Measurements from ENCODE around the gene PRXL2C.

PRXL2C gene

GRCh38 chr9:96688745-96689464 lies 33.8 kb upstream of the PRXL2C start:
- no peak for DNase-seq
- Histone ChIP-seq H3K14ac (ENCODE audit: low read length in 2 of 2) (no peak overlapping the region), H3K9ac (ENCODE audit: low read length) (no peak overlapping the region), H2BK15ac (ENCODE audit: low read depth, poor library complexity, severe bottlenecking) (no peak overlapping the region), H4K91ac (ENCODE audit: low read length) (no peak overlapping the region), H2BK5ac (ENCODE audit: low read depth, low read length, poor library complexity, severe bottlenecking) (no peak overlapping the region), H3K36me3 (ENCODE audit: control insufficient read depth in 1 of 2, insufficient read depth in 2 of 2, low read depth in 1 of 2, low read length in 2 of 2) (no peaks in the 10 kb centered on the region), H3K27ac (ENCODE audit: low read length, poor library complexity, severe bottlenecking) (no peak overlapping the region), H3K4me3 (ENCODE audit: insufficient read depth in 1 of 2, low read depth in 1 of 2, low read length in 2 of 2) (no peak overlapping the region), H3K79me1 (replicated peaks; ENCODE audit: low read length, poor library complexity, severe bottlenecking) (no peaks in the 10 kb centered on the region), H3K4ac (ENCODE audit: low read depth in 1 of 2, low read length in 2 of 2) (no peak overlapping the region), H3K23ac (ENCODE audit: low read length in 2 of 2) (peak overlapping the region in 1 of 2 experiments; percentile 56), H2AK5ac (ENCODE audit: low read length, severe bottlenecking) (no peak overlapping the region), H2BK12ac (ENCODE audit: low read length in 2 of 2) (no peak overlapping the region), H2BK120ac (ENCODE audit: low read depth, low read length) (no peak overlapping the region), H3K27me3 (ENCODE audit: control insufficient read depth in 1 of 2, insufficient read depth in 1 of 2, low read length in 2 of 2) (no peaks in the 10 kb centered on the region), H3K9me3 (ENCODE audit: control insufficient read depth, low read length) (peaks cover 10% of the 10 kb centered on the region), H2AFZ (ENCODE audit: low read depth, low read length) (no peak overlapping the region), H3K18ac (ENCODE audit: low read depth in 1 of 2, low read length in 2 of 2) (no peak overlapping the region), H3K4me1 (ENCODE audit: control insufficient read depth, insufficient read depth, low read depth, low read length) (peaks cover 7% of the 10 kb centered on the region), H3K4me2 (ENCODE audit: low read length, poor library complexity, severe bottlenecking) (no peak overlapping the region), H4K8ac (ENCODE audit: low read length) (no peak overlapping the region)
- 94% methylated on average over 7 of the region's 8 CpGs for WGBS

- Histone ChIP-seq H2BK12ac (ENCODE audit: low read length in 2 of 2) (no peak overlapping the region), H3K9me3 (ENCODE audit: control insufficient read depth, low read length) (peaks cover 9% of the 10 kb centered on the region), H3K4me3 (ENCODE audit: insufficient read depth in 1 of 2, low read depth in 1 of 2, low read length in 2 of 2) (no peak overlapping the region), H2BK120ac (ENCODE audit: low read depth, low read length) (no peak overlapping the region), H3K36me3 (ENCODE audit: control insufficient read depth in 1 of 2, insufficient read depth in 2 of 2, low read depth in 1 of 2, low read length in 2 of 2) (no peaks in the 10 kb centered on the region), H3K27ac (ENCODE audit: low read length, poor library complexity, severe bottlenecking) (no peak overlapping the region), H3K4me1 (ENCODE audit: control insufficient read depth, insufficient read depth, low read depth, low read length) (peaks cover 7% of the 10 kb centered on the region), H3K14ac (ENCODE audit: low read length in 2 of 2) (no peak overlapping the region), H3K18ac (ENCODE audit: low read depth in 1 of 2, low read length in 2 of 2) (no peak overlapping the region), H4K91ac (ENCODE audit: low read length) (no peak overlapping the region), H4K8ac (ENCODE audit: low read length) (no peak overlapping the region), H3K4ac (ENCODE audit: low read depth in 1 of 2, low read length in 2 of 2) (no peak overlapping the region), H2AFZ (ENCODE audit: low read depth, low read length) (no peak overlapping the region), H2AK5ac (ENCODE audit: low read length, severe bottlenecking) (no peak overlapping the region), H3K27me3 (ENCODE audit: control insufficient read depth in 1 of 2, insufficient read depth in 1 of 2, low read length in 2 of 2) (no peaks in the 10 kb centered on the region), H3K4me2 (ENCODE audit: low read length, poor library complexity, severe bottlenecking) (no peak overlapping the region), H2BK5ac (ENCODE audit: low read depth, low read length, poor library complexity, severe bottlenecking) (no peak overlapping the region), H2BK15ac (ENCODE audit: low read depth, poor library complexity, severe bottlenecking) (no peak overlapping the region), H3K9ac (ENCODE audit: low read length) (no peak overlapping the region), H3K79me1 (replicated peaks; ENCODE audit: low read length, poor library complexity, severe bottlenecking) (no peaks in the 10 kb centered on the region), H3K23ac (ENCODE audit: low read length in 2 of 2) (no peak overlapping the region)
- 89% methylated on average over 5 of the region's 5 CpGs for WGBS
- no peak for DNase-seq
Measured at GRCh38 chr9:96688187-96688586, 33.1 kb upstream of the PRXL2C start.

- no peak overlapping the region for H3K27ac ChIP-seq (ENCODE audit: low read length, poor library complexity, severe bottlenecking)
- no peak overlapping the region for H4K91ac ChIP-seq (ENCODE audit: low read length)
- no peaks in the 10 kb centered on the region for H3K27me3 ChIP-seq (ENCODE audit: control insufficient read depth in 1 of 2, insufficient read depth in 1 of 2, low read length in 2 of 2)
- peak overlapping the region; percentile 92 for H4K8ac ChIP-seq (ENCODE audit: low read length)
- peaks cover 6% of the 10 kb centered on the region for H3K9me3 ChIP-seq (ENCODE audit: control insufficient read depth, low read length)
- H3K4me2 ChIP-seq (ENCODE audit: low read length, poor library complexity, severe bottlenecking), result peak overlapping the region; percentile 57
- H3K18ac ChIP-seq (ENCODE audit: low read depth in 1 of 2, low read length in 2 of 2), result peak overlapping the region; percentile 31 to 66
- peak overlapping the region; percentile 79 for H3K9ac ChIP-seq (ENCODE audit: low read length)
- no peak overlapping the region for H2BK120ac ChIP-seq (ENCODE audit: low read depth, low read length)
- H3K4me3 ChIP-seq (ENCODE audit: insufficient read depth in 1 of 2, low read depth in 1 of 2, low read length in 2 of 2), result peak overlapping the region; percentile 39 to 82
- H3K4me1 ChIP-seq (ENCODE audit: control insufficient read depth, insufficient read depth, low read depth, low read length), result peaks cover 7% of the 10 kb centered on the region
- H2BK15ac ChIP-seq (ENCODE audit: low read depth, poor library complexity, severe bottlenecking), result no peak overlapping the region
- no peak overlapping the region for H3K4ac ChIP-seq (ENCODE audit: low read depth in 1 of 2, low read length in 2 of 2)
- no peak overlapping the region for H2BK5ac ChIP-seq (ENCODE audit: low read depth, low read length, poor library complexity, severe bottlenecking)
- H3K23ac ChIP-seq (ENCODE audit: low read length in 2 of 2), result peak overlapping the region in 1 of 2 experiments; percentile 64
- no peak overlapping the region for H2AK5ac ChIP-seq (ENCODE audit: low read length, severe bottlenecking)
- H2BK12ac ChIP-seq (ENCODE audit: low read length in 2 of 2), result peak overlapping the region in 1 of 2 experiments; percentile 3
- H3K14ac ChIP-seq (ENCODE audit: low read length in 2 of 2), result peak overlapping the region in 1 of 2 experiments; percentile 7
- DNase-seq, result peak; percentile 74
- H3K36me3 ChIP-seq (ENCODE audit: control insufficient read depth in 1 of 2, insufficient read depth in 2 of 2, low read depth in 1 of 2, low read length in 2 of 2), result no peaks in the 10 kb centered on the region
- H3K79me1 ChIP-seq (replicated peaks; ENCODE audit: low read length, poor library complexity, severe bottlenecking), result no peaks in the 10 kb centered on the region
- WGBS, result 8% methylated on average over 62 of the region's 62 CpGs
- H2AFZ ChIP-seq (ENCODE audit: low read depth, low read length), result peak overlapping the region; percentile 97
Measured at GRCh38 chr9:96686638-96687335, 31.7 kb upstream of the PRXL2C start.

GRCh38 chr9:96680812-96681499 lies 25.8 kb upstream of the PRXL2C start:
- Histone ChIP-seq H4K8ac (ENCODE audit: low read length) (no peak overlapping the region), H3K36me3 (ENCODE audit: control insufficient read depth in 1 of 2, insufficient read depth in 2 of 2, low read depth in 1 of 2, low read length in 2 of 2) (no peaks in the 10 kb centered on the region), H3K14ac (ENCODE audit: low read length in 2 of 2) (no peak overlapping the region), H3K4me1 (ENCODE audit: control insufficient read depth, insufficient read depth, low read depth, low read length) (no peaks in the 10 kb centered on the region), H3K27me3 (ENCODE audit: control insufficient read depth in 1 of 2, insufficient read depth in 1 of 2, low read length in 2 of 2) (no peaks in the 10 kb centered on the region), H3K4ac (ENCODE audit: low read depth in 1 of 2, low read length in 2 of 2) (no peak overlapping the region), H2AFZ (ENCODE audit: low read depth, low read length) (no peak overlapping the region), H4K91ac (ENCODE audit: low read length) (no peak overlapping the region), H2BK5ac (ENCODE audit: low read depth, low read length, poor library complexity, severe bottlenecking) (no peak overlapping the region), H2BK120ac (ENCODE audit: low read depth, low read length) (no peak overlapping the region), H3K79me1 (replicated peaks; ENCODE audit: low read length, poor library complexity, severe bottlenecking) (no peaks in the 10 kb centered on the region), H3K4me3 (ENCODE audit: insufficient read depth in 1 of 2, low read depth in 1 of 2, low read length in 2 of 2) (no peak overlapping the region), H3K9me3 (ENCODE audit: control insufficient read depth, low read length) (no peaks in the 10 kb centered on the region), H2AK5ac (ENCODE audit: low read length, severe bottlenecking) (no peak overlapping the region), H3K9ac (ENCODE audit: low read length) (no peak overlapping the region), H2BK12ac (ENCODE audit: low read length in 2 of 2) (no peak overlapping the region), H3K18ac (ENCODE audit: low read depth in 1 of 2, low read length in 2 of 2) (no peak overlapping the region), H3K4me2 (ENCODE audit: low read length, poor library complexity, severe bottlenecking) (no peak overlapping the region), H3K27ac (ENCODE audit: low read length, poor library complexity, severe bottlenecking) (no peak overlapping the region), H3K23ac (ENCODE audit: low read length in 2 of 2) (no peak overlapping the region), H2BK15ac (ENCODE audit: low read depth, poor library complexity, severe bottlenecking) (no peak overlapping the region)
- no peak for DNase-seq
- 86% methylated on average over 2 of the region's 4 CpGs for WGBS

All from mesenchymal stem cell (in vitro differentiated cells and primary cell).